ENCODE results near the gene ITGB1BP2. TPM values are rescaled to one million over a fixed set of nuclear protein-coding genes. Genes with fewer than 3 reads are reported as not detected.
"Not testable (repeated sequence)": the region's sequence is repeated elsewhere in the genome, so short reads cannot be mapped to it uniquely, and the experiment has no call there.

ITGB1BP2 gene
- total RNA-seq, 2 experiments from 2014 or later: 4.4 to 5.1 TPM

DNA sequence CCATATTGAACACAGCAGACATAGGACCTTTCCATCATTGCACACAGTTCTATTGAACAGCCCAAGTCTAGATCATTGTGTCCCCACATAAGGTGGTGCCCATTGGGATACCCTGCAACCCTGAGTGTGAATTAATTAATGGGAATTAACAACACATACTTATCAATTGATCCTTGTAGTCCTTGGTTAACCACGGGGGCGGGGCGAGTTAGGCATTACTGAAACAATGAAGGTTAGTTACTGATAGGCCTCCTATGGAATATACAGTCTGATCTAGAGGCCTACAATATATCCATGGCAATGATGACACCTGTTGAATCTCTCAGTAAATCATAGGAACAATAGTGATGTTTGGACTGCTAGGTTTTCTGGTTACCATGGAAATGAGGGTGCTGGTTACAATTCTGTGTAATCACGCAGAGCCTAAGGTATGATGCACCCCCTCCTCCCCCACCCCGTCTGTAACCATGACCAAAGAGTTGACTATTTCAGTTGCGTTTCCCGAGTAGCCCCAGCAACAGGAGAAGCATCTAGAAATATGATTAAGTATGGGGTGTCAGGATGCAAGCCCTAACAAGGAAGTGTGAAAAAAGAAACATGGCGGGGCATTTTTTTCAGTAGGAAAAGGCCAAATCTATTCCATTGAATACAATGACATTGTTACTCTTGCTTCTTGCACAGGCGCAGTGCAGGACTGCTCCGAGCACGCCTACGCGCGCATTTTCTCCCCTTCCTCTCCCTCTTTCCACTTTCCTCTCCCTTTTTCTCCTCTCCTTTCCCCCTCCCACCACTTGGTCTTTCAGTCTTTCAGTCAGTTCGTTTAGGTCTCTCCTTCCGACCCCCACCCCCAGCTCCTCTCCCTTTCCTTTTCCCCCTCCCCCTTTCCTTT lies 18.8 kb upstream of the ITGB1BP2 start:
- CTCF ChIA-PET: interaction anchor here (0.7 to 1.7 kb wide), 4 partner anchors 28 to 171 kb away, joined by 3 to 5 read pairs (median 3); partner anchors contain the start of gene ZMYM3
- Mint-ChIP-seq H3K9me3 (peaks cover 2% of the 10 kb centered on the region), H3K4me1 (ENCODE audit: low read depth) (peaks cover 7% of the 10 kb centered on the region), H3K27ac (peak overlapping the region; percentile 97), H3K36me3 (ENCODE audit: low read depth) (peaks cover 21% of the 10 kb centered on the region), H3K27me3 (ENCODE audit: low read depth) (no peaks in the 10 kb centered on the region), H3K4me3 (peak overlapping the region; percentile 88)
- DNase-seq: peak; percentile 82
- intact Hi-C loops (cut with micrococcal nuclease): loop anchor here (1.0 to 2.0 kb wide), 8 partner anchors 28 to 250 kb away; partner anchors contain the start of genes IL2RG, SNX12, TAF1 and ZMYM3

DNA sequence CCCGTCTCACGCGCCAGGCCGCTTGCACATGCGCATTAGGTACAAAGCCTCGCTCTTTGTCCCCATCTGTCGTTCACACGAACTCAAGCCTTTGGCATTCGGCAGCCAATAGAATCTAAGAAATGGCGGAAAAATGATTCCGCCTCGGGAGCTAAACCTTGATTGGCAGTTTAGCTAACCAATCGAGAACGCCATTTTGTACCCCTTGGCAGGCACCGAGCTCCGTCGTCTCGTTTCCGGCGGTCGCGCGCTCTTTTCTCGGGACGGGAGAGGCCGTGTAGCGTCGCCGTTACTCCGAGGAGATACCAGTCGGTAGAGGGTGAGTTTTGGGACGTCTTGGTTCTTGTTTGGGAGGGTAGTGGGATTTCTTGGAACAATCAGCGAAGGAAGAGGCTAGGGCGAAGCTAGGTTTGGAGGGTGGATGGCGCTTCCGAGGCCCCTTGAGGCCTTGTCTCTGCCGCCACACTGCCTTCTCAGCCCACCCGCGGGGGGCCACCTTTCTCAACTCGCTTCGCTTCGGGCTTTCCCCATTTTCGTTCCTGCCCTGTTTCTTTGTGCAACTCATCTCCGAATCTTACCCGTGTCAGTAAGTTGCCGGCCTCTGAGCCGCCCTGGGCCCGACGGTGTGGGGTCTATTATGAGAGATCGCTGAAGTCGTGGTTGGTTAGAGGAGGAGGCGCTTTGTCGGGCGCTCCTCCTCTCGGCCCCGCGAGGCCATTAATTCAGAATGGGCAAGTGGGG lies 18.0 kb upstream of the ITGB1BP2 start, which contains the start of gene NONO:
Gene NONO, plus strand, starts transcription at position 233 of the 741 bp plus-strand sequence. CDS start 7,003 bp downstream, outside the sequence.
- peak within 1 kb of the TSS; percentile 97 for H3K27ac Mint-ChIP-seq
- H3K4me3 Mint-ChIP-seq: peak within 1 kb of the TSS; percentile 88
- H3K27me3 Mint-ChIP-seq (ENCODE audit: low read depth): no peaks in the 10 kb centered on the region
- H3K36me3 Mint-ChIP-seq (ENCODE audit: low read depth): peaks cover 23% of the 10 kb centered on the region
- H3K9me3 Mint-ChIP-seq: peaks cover 2% of the 10 kb centered on the region
- intact Hi-C loops (cut with micrococcal nuclease): loop anchor here (1.0 to 2.0 kb wide), 9 partner anchors 17 to 257 kb away; partner anchors contain the start of genes IL2RG, ITGB1BP2, SNX12 and TAF1
- DNase-seq: peak; percentile 91
- CTCF ChIA-PET: interaction anchor here (0.5 to 1.7 kb wide), 4 partner anchors 29 to 172 kb away, joined by 3 to 5 read pairs (median 4); partner anchors contain the start of gene ZMYM3
- H3K4me1 Mint-ChIP-seq (ENCODE audit: low read depth): peaks cover 8% of the 10 kb centered on the region

DNA sequence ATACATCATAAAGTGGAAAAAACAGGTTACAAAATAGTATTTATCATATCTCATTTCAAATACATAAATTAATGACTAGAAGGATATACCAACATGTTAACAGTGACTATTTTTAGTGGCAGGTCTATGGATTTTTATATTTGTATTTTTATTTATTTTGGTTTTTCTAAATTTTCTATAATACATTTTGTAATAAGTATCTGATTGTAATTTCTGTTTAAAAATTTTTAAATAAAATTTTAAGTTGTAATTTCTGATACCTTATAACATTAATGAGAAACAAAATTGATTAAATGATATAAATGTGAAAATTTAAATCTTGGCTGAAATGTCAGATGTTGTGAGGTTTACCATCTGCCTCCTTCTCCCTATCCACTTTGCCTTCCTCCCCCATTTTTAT lies 15.6 kb upstream of the ITGB1BP2 start:
- Mint-ChIP-seq H3K4me1 (ENCODE audit: low read depth) (peaks cover 12% of the 10 kb centered on the region), H3K36me3 (ENCODE audit: low read depth) (peaks cover 29% of the 10 kb centered on the region), H3K27me3 (ENCODE audit: low read depth) (no peaks in the 10 kb centered on the region), H3K9me3 (no peaks in the 10 kb centered on the region), H3K4me3 (peak overlapping the region; percentile 88), H3K27ac (peak overlapping the region; percentile 24)
- intact Hi-C loops (cut with micrococcal nuclease): loop anchor here (2.0 kb wide), 2 partner anchors 15 to 255 kb away; partner anchors contain the start of gene ITGB1BP2
- CTCF ChIA-PET: no interaction called here
- no peak for DNase-seq

DNA sequence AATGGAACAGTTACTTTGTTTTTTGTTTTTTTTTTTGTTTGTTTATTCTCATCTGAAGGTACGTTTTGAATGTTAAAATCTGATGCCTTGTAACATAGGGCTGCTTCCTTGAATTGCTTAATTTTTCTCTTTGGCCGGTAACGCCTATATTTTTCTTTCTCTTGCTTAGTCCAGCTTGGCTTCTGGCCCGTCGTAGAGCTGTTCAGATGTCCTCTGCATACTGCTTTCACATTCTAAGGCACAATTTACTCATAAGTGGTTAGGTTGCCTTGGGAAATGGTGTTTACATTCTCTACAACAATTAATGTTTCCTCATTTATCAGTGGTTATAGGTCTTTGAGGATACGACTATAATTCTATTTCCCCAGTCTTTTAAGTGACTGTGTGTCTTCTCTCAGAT lies 10.2 kb upstream of the ITGB1BP2 start:
- DNase-seq: no peak
- Mint-ChIP-seq H3K4me3 (no peak overlapping the region), H3K4me1 (ENCODE audit: low read depth) (peaks cover 9% of the 10 kb centered on the region), H3K36me3 (ENCODE audit: low read depth) (peaks cover 29% of the 10 kb centered on the region), H3K27ac (peak overlapping the region; percentile 30), H3K27me3 (ENCODE audit: low read depth) (no peaks in the 10 kb centered on the region), H3K9me3 (no peaks in the 10 kb centered on the region)
- CTCF ChIA-PET: interaction anchor here (0.6 kb wide), 1 partner anchor 33 kb away, joined by 3 read pairs; no protein-coding TSS in a partner anchor
- intact Hi-C loops (cut with micrococcal nuclease): no loop called here

DNA sequence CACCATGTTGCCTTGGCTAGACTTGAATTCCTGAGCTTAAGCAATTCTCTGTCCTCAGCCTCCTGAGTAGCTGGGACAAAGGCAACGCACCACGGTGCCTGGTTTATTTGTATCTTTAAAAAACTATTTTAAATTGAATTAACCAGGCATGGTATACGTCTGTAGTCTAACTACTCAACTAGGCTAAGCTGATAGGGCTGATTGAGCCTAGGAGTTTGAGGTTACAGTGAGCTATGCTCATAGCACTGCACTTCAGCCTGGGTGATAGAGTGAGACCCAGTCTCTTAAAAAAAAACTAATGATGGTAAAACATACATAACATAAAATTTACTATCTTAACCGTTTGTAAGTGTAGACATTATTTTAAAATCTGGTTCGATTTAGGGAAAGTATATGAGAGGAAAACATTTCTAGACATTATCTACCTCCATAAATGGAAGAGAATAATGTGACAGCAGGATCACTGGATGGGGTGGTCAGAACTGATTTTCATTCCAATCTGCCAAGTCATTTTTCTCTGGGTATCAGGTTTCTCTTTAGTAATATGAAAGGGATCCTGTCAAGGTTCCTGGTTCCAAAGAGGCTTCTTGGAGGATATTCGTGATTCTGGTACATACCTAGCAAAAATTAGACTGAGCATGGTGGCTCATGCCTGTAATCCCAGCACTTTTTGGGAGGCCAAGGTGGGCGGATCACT lies 8.7 kb upstream of the ITGB1BP2 start:
- no peak overlapping the region for H3K4me3 Mint-ChIP-seq
- H3K4me1 Mint-ChIP-seq (ENCODE audit: low read depth): peaks cover 7% of the 10 kb centered on the region
- peaks cover 43% of the 10 kb centered on the region for H3K36me3 Mint-ChIP-seq (ENCODE audit: low read depth)
- H3K27me3 Mint-ChIP-seq (ENCODE audit: low read depth): no peaks in the 10 kb centered on the region
- no peak for DNase-seq
- intact Hi-C loops (cut with micrococcal nuclease): no loop called here
- H3K9me3 Mint-ChIP-seq: no peaks in the 10 kb centered on the region
- H3K27ac Mint-ChIP-seq: no peak overlapping the region
- CTCF ChIA-PET: no interaction called here

DNA sequence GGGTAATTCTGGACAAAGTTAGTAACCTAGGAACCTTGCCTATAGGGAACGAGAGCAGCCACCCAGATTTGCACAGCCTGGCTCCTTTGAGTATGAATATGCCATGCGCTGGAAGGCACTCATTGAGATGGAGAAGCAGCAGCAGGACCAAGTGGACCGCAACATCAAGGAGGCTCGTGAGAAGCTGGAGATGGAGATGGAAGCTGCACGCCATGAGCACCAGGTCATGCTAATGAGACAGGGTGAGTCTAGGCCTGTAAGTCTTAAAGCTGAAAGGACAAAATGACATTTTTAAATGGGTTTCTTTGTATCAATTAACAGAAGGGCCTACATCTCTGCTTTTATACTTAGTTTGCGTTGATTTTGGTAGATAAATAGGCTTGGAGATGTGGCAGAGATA lies 4.7 kb upstream of the ITGB1BP2 start:
- CTCF ChIA-PET: no interaction called here
- Mint-ChIP-seq H3K4me3 (no peak overlapping the region), H3K4me1 (ENCODE audit: low read depth) (peaks cover 6% of the 10 kb centered on the region), H3K36me3 (ENCODE audit: low read depth) (peaks cover 53% of the 10 kb centered on the region), H3K27me3 (ENCODE audit: low read depth) (no peaks in the 10 kb centered on the region), H3K9me3 (no peaks in the 10 kb centered on the region), H3K27ac (no peak overlapping the region)
- intact Hi-C loops (cut with micrococcal nuclease): no loop called here
- DNase-seq: no peak

DNA sequence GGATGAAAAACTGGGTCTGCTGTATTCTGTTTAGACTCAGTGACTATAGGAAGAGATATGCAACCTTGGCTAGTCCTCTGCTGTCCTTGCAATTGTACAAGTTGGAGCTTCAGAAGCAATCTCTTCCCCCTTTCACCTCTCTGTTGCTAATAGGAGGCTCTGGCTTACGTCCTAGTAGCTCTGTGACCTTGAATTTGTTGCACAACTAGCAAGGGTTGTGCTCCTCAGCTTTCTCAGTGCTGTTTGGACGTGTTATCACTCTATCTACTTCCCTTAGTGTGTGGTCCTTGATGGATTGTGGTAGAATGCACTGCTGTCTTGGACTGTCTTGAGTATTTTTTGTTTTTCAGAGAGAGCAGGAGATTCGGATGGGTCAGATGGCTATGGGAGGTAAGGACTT lies 3.4 kb upstream of the ITGB1BP2 start:
- no peak for DNase-seq
- intact Hi-C loops (cut with micrococcal nuclease): no loop called here
- Mint-ChIP-seq H3K4me1 (ENCODE audit: low read depth) (peaks cover 18% of the 10 kb centered on the region), H3K27ac (no peak overlapping the region), H3K4me3 (no peak overlapping the region), H3K36me3 (ENCODE audit: low read depth) (peaks cover 50% of the 10 kb centered on the region), H3K9me3 (no peaks in the 10 kb centered on the region), H3K27me3 (ENCODE audit: low read depth) (no peaks in the 10 kb centered on the region)
- CTCF ChIA-PET: no interaction called here

DNA sequence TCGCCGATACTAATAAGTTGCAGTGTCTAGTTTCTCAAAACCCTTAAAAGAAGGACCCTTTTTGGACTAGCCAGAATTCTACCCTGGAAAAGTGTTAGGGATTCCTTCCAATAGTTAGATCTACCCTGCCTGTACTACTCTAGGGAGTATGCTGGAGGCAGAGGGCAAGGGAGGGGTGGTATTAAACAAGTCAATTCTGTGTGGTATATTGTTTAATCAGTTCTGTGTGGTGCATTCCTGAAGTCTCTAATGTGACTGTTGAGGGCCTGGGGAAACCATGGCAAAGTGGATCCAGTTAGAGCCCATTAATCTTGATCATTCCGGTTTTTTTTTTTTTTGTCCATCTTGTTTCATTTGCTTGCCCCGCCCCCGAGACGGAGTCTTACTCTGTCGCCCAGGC lies 1.5 kb upstream of the ITGB1BP2 start:
- intact Hi-C loops (cut with micrococcal nuclease): loop anchor here (2.0 kb wide), 1 partner anchor 15 kb away; no protein-coding TSS in a partner anchor
- H3K27ac Mint-ChIP-seq; H3K9me3 Mint-ChIP-seq; DNase-seq; H3K27me3 Mint-ChIP-seq (ENCODE audit: low read depth); CTCF ChIA-PET; H3K4me3 Mint-ChIP-seq: not testable (repeated sequence)
- H3K36me3 Mint-ChIP-seq (ENCODE audit: low read depth): peaks cover 53% of the 10 kb centered on the region
- H3K4me1 Mint-ChIP-seq (ENCODE audit: low read depth): peaks cover 18% of the 10 kb centered on the region

DNA sequence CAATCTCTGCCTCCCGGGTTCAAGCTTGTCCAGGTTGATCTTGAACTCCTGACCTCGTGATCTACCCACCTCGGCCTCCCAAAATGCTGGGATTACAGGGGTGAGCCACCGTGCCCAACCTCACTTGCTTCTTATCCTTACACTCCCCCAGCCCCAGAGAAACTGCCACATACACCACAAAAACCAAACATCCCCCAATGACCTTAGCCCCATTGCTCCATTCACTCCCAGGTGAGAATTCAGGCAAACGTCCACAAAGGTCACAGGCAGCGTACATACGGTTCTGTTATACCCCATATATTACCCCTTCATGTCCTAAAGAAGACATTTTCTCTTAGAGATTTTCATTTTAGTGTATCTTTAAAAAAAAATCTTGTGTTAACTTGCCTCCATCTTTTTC lies 1.1 kb upstream of the ITGB1BP2 start:
- peaks cover 54% of the 10 kb centered on the region for H3K36me3 Mint-ChIP-seq (ENCODE audit: low read depth)
- CTCF ChIA-PET; H3K27me3 Mint-ChIP-seq (ENCODE audit: low read depth); H3K9me3 Mint-ChIP-seq; H3K27ac Mint-ChIP-seq; DNase-seq; H3K4me3 Mint-ChIP-seq: not testable (repeated sequence)
- H3K4me1 Mint-ChIP-seq (ENCODE audit: low read depth): peaks cover 18% of the 10 kb centered on the region
- intact Hi-C loops (cut with micrococcal nuclease): loop anchor here (2.0 kb wide), 1 partner anchor 16 kb away; no protein-coding TSS in a partner anchor

DNA sequence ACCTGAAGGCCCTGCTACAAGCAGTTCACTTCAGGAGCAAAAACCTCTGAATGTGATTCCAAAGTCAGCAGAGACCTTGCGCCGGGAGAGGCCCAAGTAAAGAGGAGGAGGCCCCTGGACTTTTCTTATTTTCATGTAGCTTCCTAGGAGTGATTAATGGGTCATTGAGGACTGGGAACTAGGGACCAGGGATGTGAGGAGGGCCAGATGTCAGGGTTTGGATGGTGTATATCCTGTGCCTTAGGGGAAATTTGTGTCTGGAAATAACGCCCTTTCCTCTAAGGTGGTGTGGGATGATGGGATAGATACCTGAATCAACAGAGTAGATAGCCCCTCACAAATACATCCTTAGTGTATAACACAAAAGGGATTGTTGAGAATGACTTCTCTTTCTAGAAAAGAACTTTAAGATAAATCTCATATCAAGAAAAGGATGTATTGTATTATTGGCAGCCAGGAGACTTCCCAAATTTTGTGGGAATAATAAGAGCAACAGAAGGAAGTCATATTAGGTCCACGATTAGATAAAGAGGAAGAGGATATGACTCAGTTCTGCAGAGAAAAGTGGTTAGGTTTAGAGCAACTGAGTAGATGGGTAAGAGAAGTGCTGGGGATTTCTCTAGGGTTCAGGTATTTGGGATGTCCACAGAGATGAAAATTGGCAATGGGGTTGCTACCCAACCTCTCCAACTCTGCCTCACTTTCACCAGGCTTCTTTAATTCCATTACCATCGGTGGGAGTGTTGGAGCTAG lies 1.1 kb downstream of the ITGB1BP2 start:
- CTCF ChIA-PET: interaction anchor here (0.6 kb wide), 1 partner anchor 82 kb away, joined by 4 read pairs; no protein-coding TSS in a partner anchor
- H3K4me3 Mint-ChIP-seq: no peak overlapping the region
- intact Hi-C loops (cut with micrococcal nuclease): no loop called here
- peaks cover 38% of the 10 kb centered on the region for H3K36me3 Mint-ChIP-seq (ENCODE audit: low read depth)
- peak overlapping the region; percentile 69 for H3K27ac Mint-ChIP-seq
- no peaks in the 10 kb centered on the region for H3K27me3 Mint-ChIP-seq (ENCODE audit: low read depth)
- DNase-seq: no peak
- no peaks in the 10 kb centered on the region for H3K9me3 Mint-ChIP-seq
- peaks cover 18% of the 10 kb centered on the region for H3K4me1 Mint-ChIP-seq (ENCODE audit: low read depth)

DNA sequence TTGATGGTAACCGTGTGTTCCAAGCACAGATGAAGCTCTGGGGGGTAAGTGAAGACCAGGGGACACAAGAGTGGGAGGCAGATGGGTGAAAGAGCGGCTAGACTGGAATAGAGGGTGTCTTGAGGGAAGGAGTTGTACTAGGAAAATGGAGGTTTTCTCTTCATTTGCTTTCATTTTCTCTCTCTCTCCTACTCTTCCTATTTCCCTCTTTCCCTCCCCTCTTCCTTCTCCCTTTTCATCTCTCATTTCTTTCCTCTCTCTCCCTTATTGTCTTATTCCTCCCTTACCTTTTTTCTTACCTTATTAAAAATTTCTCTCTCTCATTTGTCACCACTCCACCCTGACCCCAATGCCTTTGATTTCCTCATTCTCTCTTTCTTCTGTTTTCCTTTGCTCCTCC lies 3.0 kb downstream of the ITGB1BP2 start:
- CTCF ChIA-PET: no interaction called here
- Mint-ChIP-seq H3K27ac (peak overlapping the region; percentile 24), H3K27me3 (ENCODE audit: low read depth) (no peaks in the 10 kb centered on the region), H3K9me3 (no peaks in the 10 kb centered on the region), H3K36me3 (ENCODE audit: low read depth) (peaks cover 26% of the 10 kb centered on the region), H3K4me1 (ENCODE audit: low read depth) (peaks cover 18% of the 10 kb centered on the region), H3K4me3 (no peak overlapping the region)
- no peak for DNase-seq
- intact Hi-C loops (cut with micrococcal nuclease): no loop called here
